Stimulated activated CD4-positive, alpha-beta T cell treated with anti-CD3 and anti-CD28 coated beads, TNF-alpha, amount 100 ng/mL, for 24 hours (primary cell): Measurements from ENCODE around the gene VSX1.
A peak's percentile ranks its signal among the peaks of the same experiment; 100 is the strongest.

Source experiments
- DNase-seq, 3 experiments: peaks; one replicate each; pipeline ENCODE4 v3.0.0-alpha.2; 2020; ENCODE audit warnings: low read depth in 3 of 3

The VSX1 gene

DNA sequence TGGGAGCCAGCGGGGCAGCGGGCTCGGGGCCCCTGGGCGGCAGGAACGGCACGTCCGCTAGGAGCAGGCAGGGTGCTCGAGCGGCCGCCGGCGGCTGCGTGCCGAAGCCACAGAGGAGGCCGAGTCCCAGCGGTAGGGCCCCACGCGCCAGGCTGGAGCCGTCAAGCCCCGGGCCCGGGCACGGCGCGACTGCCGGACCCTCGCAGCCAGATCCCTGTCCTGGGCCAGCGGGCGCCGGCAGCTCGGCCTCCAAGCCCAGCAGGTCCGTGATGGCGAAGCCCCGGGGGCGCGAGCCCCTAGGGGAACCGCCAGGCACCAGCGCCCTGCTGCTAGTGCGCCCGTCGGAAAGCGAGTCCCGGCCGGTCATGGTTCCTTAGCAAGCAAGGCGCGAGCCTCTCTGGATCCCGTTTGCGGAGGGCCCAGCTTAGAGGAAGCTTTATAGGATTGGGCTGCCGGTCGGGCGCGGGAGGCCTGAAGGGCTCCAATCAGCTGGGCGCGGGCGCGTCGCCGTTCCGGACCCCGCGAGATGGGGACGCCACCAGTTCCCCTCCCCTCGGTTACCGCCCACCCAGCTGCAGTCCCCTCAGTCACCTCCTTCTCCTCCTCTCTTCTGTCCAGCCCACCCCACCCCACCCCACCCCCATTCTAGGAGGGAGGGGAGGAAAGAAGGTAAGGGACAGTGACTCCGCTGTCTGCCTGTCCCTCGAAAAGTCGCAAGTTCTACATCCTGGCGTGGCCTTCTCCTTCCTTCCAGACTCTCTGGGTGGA, at the start of gene VSX1:
Gene VSX1, minus strand, starts transcription at position 412 of the 768 bp plus-strand sequence. Its CDS starts 45 bp downstream, at position 367.
- DNase-seq = no peak

DNA sequence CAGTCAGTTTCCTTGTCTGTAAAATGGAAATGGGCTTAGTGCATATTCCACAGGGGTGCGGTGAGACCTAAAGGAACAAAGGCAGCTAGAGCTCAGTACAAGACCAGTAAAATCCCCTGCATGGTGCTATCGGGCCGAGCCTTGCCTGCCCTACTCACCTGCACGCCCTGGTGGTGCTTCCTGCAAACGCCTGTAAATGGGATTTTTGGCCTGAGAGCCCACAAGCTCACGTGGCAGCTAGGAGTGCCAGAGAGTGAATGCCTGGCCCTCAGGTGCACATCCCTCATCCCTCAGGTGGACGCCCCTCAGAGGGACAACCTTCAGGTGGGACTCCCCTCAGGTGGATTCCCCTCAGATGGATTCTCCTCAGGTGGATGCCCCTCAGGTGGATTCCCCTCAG, 48.0 kb upstream of the VSX1 start:
- DNase-seq = no peak

DNA sequence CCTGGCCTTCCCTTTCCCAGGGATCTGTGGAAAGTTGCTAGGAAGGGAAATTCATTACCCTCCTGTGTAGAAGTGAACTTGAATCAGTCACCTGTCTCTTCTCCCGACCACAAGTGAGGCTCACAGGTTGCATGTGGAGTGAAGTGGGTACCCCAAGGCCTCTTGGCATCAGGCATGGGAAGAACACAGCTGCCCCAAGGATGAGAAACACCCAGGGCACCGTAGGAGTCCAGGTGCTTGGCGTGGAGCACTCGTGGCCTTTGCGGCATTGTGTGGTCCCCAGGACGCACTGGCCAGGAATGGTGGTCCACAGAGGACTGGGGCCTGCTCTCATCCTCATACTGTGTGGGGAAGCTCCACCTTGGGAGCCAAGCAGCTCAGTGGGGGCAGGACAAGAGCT, 47.5 kb upstream of the VSX1 start:
- no peak for DNase-seq

DNA sequence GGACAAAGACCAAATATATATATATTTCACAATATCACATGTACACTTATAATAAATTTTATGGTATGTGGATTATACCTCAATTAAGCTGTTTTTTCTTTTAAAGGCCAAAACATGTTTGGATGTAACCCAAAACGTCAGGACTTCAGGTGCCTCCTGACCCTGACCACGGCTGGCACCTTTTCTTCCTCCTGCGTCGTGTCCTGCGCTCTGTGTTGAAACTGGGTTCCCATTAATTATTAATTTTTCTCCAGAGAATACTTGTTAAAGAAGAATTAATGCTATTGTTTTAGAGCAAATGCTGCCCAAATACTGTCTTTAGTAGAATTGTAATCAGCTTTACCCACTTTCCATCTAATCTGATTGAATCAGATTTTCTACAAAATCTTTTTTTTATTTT, 46.7 kb upstream of the VSX1 start:
- DNase-seq = no peak

DNA sequence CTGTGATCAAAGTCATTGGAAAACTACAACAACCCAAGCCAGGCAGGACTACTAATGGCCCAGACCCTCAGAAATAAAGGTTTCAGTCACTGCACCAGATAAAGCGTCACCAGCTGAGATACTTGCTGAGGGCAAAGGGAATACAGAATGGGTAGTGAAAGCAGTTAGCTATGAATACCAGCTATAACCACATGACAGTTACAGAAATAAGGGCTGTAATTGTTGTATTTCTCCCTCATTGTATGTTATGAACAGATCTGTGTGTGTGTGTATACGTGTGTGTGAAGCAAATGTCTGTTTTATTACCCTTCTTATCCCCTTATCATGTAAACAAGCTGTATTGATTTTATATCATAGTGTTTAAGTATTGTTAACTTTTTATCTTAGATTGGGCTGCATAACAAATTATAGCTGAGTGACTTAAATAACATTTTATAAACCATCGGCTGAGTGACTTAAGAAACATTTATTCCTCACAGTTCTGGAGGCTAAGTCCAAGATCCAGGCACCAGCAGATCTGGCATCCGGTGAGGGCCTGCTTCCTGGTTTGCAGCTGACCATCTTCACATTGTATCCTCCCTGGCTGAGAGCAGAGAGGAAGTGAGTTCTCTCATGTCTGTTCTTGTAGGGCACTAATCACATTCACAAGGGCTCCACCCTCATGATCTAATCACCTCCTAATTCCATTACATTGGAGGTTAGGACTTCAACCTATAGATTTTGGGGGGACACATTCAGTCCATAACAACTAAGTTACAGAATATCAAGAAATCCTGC, 46.0 kb upstream of the VSX1 start:
- no peak for DNase-seq

DNA sequence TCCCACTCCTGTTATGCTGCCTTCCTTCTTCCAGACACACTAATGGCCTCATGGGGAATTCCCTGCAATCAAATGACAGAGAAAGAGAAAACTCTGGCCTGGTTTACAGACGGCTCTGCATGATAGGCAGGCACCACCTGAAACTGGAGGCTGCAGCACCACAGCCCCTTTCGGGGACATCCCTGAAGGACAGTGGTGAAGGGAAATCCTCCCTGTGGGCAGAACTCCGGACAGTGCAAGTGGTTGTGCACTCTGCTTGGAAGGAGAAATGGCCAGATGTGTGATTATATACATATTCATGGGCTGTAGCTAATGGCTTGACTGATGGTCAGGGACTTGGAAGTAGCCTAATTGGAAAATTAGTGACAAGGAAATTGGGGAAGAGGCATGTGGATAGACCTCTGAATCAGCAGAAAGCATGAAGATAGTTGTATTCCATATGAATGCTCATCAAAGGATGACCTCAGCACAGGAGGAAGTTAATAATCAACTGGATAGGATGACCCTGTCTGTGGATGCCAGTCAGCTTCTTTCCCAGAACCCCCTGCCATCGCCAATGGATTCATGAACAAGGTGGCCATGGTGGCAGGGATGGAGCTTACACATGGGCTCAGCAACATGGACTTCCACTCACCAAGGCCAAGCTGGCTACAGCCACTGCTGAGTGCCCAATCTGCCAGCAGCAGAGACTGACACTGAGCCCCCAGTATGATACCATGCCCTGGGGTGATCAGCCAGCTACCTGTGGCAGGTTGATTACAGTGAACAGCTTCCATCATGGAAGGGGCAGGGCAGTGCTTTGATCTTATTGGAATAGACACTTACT, 44.5 kb upstream of the VSX1 start:
- DNase-seq = no peak

DNA sequence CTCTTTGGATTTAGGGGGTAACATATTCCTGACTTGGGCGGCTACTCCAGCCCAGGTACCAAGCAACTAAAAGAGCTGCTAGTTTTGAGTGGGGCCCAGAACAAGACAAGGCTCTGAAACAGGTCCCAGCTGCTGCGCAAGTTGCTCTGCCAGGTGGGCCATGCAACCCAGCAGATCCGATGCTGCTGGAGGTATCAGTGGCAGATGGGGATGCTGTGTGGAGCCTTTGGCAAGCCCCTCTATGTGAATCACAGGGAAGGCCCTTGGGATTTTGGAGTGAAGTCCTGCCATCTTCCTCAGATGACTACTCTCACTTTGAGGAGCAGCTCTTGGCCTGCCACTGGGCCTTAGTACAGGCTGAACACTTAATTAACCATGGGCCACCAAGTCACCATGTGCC, 43.7 kb upstream of the VSX1 start:
- no peak for DNase-seq

DNA sequence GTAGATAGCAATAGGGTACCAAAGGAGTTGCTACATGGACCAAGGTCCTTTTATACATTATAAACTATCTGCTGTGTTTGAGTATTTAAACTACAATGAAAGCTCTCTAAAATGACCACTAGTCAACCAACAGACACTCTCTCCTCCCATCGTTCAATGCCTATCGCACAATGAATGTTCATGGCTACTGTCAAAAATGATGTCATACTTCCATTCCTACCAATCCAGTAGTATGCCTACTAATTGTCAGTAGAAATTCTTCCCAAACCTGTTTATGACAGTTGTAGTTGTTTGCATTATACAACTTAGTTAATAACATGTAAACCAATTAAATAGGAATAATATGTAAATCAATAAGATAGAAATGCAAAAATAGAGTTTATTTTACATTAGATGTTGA, 39.0 kb upstream of the VSX1 start:
- no peak for DNase-seq

DNA sequence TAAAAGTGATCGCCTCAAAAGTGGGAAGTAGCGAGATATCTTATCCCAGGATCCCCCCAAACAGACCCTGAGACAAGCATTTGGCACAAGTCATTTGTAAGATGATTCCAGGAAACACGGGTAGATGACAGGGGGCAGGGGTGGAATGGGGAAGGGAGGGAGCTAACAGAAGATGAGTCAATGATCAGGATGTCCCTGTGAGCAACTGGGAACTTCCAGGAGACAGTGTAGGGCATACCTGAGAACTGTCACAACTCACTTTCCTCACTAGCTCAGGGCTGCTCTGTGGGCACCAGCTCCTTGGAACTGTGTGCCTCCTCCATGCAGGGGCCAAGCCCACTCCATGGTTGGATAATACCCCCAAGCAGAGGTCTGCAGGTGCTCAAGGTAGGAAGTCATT, 38.5 kb upstream of the VSX1 start:
- no peak for DNase-seq

DNA sequence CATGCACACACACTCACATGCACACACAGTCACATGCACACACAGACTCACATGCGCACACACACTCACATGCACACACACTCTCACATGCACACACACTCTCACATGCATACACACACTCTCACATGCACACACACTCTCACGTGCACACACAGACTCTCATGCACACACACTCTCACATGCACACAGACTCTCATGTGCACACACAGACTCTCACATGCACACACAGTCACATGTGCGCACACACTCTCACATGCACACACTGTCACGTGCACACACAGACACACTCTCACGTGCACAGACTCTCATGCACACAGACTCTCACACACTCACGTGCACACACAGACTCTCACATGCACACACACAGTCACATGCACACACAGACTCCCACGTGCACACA, 36.6 kb upstream of the VSX1 start:
- no peak for DNase-seq

DNA sequence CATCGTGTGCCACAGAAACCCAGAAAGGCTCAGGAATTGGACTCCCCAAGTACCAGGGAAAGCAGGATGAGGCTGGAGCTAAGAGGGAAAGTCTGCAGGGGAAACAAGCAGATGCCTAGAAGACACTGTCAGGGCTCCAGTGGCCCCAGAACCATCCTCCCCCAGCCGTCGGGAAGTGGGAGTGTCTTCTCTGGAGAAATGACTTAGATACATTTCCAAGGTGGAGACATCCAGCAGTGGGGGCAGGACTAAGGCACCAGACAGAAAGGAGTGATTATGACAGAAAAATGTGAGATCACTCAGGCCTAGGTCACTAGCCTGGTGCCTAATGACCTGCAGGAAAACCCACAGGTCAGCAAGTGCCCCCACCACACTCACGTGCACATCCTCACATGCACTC, 36.0 kb upstream of the VSX1 start:
- no peak for DNase-seq

DNA sequence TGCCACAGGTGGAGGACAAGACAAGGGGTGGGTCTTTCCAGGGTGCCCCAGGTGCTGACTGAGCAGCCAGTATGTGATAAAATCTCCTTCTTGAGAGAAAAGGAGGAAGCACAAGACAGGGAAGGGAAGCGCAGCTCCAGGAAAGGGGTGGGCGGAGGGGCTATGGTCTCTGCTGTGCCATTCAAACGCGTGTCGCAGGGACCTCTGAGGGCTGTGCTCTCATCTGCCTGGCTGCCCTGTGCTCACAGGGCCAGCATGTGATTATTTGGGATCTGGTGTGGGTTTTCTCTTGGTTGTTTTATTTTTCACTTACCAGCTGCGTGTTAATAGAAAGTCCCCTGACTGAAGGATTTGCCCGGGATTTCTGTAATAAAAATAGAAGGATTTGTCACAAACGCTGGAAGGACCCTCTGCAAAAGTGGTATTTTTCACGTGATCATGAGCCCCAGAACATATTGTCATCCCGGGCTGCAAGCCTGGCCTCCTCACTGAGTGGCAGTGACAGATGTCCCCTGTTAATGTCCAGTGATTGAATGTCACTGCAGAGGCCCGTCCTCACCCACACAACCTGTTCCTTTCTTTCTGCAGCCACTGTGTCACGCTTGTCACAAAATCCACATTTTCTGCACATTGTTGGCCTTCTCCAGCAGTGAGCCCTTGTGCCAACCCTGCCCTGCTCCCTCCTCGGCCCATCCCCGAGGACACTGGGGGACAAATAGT, 35.0 kb upstream of the VSX1 start:
- no peak for DNase-seq

DNA sequence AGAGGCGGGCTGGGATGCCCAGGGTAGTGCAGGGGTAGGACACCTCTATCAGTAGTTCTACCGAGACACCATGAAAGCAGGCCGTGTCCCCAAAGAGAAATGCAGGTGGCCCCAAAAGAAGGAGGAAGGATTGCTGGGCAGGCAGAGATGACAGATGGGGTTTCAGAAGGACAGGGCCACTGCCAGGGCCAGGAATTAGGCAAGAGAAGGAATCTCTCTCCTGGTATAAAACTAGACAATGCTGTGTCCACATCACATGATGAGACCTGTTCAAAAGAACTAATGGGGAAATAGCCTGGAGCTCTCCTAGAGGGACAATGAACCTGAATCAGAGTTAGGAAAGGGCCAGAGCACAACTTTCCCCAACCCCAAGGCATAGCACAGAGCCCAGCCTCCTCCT, 21.6 kb upstream of the VSX1 start:
- no peak for DNase-seq

DNA sequence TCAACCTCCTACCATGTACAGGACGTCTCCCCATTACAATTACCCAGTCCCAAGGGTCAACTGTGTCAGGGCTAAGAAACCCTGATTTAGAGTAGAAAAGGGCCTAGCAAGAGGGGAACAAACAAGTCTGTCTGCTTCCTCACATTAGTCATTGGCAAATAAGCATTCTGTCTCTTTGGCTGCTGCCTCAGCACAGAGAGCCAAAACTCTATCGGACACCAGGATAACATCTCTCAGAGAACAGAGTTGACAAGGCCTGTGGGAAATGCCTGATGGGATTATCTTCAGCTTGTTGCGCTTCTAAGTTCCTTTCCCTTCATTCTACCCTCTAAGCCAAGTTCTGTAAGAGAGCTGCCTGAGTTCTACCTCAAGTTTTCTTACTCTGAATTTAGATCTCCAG, 19.0 kb upstream of the VSX1 start:
- no peak for DNase-seq

DNA sequence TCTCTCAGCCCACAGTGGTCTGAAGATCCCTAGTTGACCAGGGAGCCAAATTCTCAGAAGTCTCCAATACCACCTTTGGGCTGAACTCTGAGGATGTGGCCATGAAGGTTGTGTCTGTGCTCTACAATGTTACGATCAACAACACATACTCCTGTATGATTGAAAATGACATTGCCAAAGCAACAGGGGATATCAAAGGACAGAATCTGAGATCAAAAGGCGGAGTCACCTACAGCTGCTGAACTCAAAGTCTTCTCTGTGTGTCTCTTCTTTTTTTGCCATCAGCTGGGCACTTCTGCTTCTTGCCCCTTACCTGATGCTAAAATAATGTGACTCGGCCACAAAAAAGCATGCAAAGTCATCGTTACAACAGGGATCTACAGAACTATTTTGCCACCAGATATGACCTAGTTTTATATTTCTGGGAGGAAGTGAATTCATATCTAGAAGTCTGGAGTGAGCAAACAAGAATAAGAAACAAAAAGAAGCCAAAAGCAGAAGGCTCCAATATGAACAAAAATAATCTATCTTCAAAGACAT, 17.7 kb upstream of the VSX1 start:
- no peak for DNase-seq

DNA sequence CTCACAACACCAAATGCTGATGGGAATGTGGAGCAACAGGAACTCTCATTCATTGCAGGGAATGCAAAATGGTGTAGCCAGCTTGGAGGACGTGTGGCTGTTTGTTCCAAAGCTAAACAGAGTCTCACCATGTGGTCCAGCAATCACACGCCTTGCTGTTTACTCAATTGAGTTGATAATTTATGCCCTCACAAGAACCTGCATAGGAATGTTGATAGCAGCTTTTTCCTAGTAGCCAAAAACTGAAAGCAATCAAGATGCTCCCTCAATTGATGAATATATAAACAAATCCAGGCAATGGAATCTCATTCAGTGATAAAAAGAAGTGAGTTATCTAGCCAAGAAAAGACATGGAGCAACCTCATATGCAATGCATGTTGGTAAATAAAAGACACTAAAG, 15.6 kb upstream of the VSX1 start:
- DNase-seq = no peak

DNA sequence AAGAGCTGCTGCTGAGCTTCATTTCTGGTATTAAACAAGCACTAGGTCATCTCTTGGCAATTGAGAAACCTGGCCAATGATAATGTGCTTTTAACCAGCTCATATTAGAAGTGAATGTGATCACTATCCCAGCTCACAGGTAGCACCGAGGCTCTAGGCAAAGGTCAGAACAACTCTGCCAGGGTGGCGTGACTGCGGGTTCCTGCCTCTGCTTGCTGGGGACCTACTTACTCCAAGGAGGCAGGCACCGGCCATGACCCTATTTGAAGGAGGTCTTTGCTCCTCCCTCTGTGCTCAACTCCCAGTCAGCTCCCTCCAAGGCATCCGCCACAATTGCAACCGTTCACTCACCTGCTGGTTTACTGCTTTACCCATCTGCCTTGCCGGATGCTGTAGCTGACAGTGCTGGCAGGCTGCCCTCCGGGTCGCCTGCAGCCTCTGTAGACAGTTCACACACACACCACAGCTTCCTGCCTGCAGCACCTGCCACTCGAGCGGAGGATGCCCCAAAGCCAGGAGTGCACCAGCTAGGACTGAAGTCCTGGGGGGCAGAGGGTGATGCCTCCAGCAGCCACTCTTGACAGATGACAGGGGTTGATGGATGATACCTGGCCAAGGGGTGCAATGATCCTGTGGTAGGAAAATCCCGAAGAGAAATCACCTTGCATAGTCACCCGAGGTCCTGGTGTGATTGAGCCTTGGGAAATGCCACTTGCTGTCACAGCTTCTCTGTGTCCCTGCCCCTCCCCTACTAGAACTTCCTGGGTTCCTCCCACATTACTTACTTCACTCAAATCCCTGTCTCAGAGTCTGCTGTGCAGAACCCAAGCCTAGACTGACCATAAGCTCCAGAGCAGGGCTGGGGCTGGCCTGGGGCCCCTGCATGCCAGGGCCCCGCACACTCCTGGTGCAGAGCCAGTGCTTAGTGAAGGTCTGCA, 8.8 kb upstream of the VSX1 start:
- DNase-seq = peak in 2 of 3 experiments; percentile 24 to 53

DNA sequence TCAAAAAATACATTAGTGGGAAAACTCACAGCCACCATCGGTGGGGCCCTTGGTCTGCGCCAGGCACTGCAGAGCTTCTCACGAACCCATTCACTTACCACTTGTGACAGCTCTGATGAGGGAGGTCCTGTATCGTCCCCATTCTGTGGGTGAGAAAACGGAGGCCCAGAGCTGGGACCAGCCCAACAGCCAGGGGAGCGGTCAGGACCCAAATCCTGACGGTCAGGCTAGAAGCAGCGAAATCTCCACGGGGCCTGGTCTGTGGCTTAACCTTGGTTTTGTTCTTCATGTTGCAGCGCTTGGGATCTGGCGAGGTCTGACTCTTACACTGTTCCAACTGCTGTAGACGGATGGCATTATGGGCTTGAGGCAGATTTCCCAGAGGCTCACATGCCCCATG, 7.7 kb upstream of the VSX1 start:
- DNase-seq = no peak

DNA sequence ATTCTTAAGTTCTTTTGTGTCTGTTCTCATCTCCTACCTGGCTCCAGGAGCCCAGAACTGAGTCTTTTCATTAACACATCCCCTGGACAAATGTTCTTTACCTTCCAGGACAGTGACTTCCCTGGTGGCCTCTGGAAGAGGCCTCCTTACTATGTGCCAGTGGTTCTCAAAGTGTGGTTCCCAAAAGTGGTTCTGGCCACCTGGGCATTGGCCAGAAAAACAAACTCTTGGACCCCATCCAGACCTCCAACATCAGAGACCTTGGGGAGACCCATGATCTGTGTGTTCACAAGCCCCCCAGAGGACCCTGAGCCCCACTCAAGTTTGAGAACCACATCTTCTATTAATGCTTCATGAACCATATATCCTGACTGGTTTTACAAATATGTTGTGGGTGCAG, 7.2 kb upstream of the VSX1 start:
- DNase-seq = no peak

DNA sequence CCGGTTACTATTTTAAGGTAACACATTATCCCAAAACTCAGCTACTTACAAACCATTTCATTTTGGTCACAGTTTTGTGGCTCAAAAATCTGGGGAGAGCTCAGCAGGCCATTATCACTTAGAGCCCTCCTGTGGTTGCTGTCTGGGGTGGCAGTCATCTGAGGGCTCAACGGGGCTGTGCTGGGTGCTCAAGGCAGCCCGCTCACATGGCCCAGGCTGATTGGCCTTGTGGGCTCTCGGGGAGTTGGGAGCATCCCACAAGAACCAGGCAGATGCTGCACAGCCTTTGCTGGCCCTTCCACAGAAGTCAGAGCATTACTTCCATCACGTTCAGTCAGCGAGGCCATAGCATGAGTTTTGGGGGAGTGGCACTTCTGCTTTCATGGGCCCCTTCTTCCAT, 6.3 kb upstream of the VSX1 start:
- no peak for DNase-seq
